Activated B cell treated with CpG ODN at 0.5 μM for 24 hours (primary cell): ENCODE measurements around the gene ZBED1. TPM values are rescaled to one million over a fixed set of nuclear protein-coding genes. Genes with fewer than 3 reads are reported as not detected.

Experiments
- ATAC-seq: fragments of 200-7000 bp; cut with Tn5 transposase; one replicate; pipeline ENCODE4 v1.10.0; 2021; ENCODE audit warnings: low read depth, mild to moderate bottlenecking, moderate library complexity
- CTCF ChIA-PET: fragments of 350-600 bp; sonication (Branson Sonifier 250); formaldehyde crosslinking; loops from one replicate; lab custom pipeline; 2021; ENCODE audit warnings: antibody characterized with exemption; lab: Charles Lee
- POLR2A ChIA-PET: fragments of 350-600 bp; sonication (Branson Sonifier 250); formaldehyde crosslinking; loops from one replicate; lab custom pipeline; 2021; ENCODE audit warnings: antibody characterized with exemption; lab: Charles Lee
- DNase-seq: peaks from one replicate; pipeline ENCODE4 v3.0.0; 2022
- H3K27ac Mint-ChIP-seq: one replicate; pipeline ENCODE4 v1.8.0; 2020; ENCODE audit warnings: mixed read lengths
- H3K27me3 Mint-ChIP-seq: one replicate; pipeline ENCODE4 v1.8.0; 2021; ENCODE audit warnings: mixed read lengths
- H3K36me3 Mint-ChIP-seq: one replicate; pipeline ENCODE4 v1.8.0; 2021; ENCODE audit warnings: low read depth, mixed read lengths
- H3K4me1 Mint-ChIP-seq: one replicate; pipeline ENCODE4 v1.8.0; 2021; ENCODE audit warnings: mixed read lengths
- H3K4me3 Mint-ChIP-seq: one replicate; pipeline ENCODE4 v1.8.0; 2020; ENCODE audit warnings: mild to moderate bottlenecking, mixed read lengths
- H3K9me3 Mint-ChIP-seq: one replicate; pipeline ENCODE4 v1.8.0; 2020; ENCODE audit warnings: mixed read lengths
- intact Hi-C: fragments of 100-400 bp; cut with micrococcal nuclease; formaldehyde crosslinking; loops from one replicate; pipeline ENCODE4 v1.15.1; 2024
- total RNA-seq: library from RNA; stranded (reverse); gene quantifications from 2 replicates; pipeline ENCODE4 v1.2.3, GENCODE V29; 2022
- TF ChIP-seq, protein P1 (sequence below): fragments of 200-600 bp; IDR thresholded peaks from one replicate; pipeline ENCODE4 v1.8.0; 2022; ENCODE audit warnings: antibody characterized with exemption, mild to moderate bottlenecking

ZBED1 gene
- 49.5 and 50.1 TPM in 2 replicates for total RNA-seq

DNA sequence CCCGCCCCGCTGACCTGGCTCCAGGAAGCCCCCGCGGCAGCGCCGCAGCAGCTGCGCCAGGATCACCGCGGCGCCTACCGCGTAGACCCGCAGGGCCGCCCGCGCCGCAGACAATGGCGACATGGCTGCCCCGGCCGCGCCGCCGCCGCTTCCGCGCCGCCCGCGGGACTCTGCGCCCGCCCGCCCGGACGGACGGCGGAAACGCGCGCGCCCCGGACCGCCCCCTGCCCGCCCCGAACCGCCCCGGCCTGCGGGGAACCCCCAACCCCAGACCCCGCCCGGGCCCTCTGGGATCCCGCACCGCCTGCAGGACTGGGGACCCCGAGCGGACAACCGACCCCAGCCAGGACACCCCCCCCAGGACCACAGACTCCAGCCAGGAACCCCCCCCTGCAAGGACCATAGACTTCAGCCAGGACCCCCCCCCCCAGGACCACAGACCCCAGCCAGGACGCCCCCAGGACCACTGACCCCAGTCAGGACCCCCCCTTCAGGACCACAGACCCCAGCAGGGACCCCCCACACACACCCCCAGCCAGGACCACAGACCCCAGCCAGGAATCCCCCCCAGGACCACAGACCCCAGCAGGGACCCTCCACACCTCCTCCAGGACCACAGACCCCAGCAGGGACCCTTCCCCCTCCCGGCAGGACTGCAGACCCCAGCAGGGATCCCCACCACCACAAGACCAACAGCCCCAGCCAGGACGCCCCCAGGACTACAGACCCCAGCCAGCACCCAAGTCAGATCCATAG, at the start of gene ZBED1, which contains the start of gene DHRSX:
TSS of gene ZBED1 (minus strand) at position 174 of the 756 bp plus-strand sequence. CDS start 10,257 bp downstream, outside the sequence.
TSS of gene DHRSX (minus strand) at position 174 of the 756 bp plus-strand sequence. CDS start at position 123, 51 bp downstream.
- POLR2A ChIA-PET: no interaction called here
- Mint-ChIP-seq H3K4me3 (peak within 1 kb of the TSS; percentile 82), H3K36me3 (peaks cover 14% of the 10 kb centered on the region), H3K9me3 (no peaks in the 10 kb centered on the region), H3K27me3 (no peaks in the 10 kb centered on the region), H3K4me1 (peaks cover 31% of the 10 kb centered on the region), H3K27ac (peak within 1 kb of the TSS; percentile 74)
- ATAC-seq (peak; percentile 77), DNase-seq (peak; percentile 63)
- CTCF ChIA-PET: no interaction called here
- TF ChIP-seq, protein P1, sequence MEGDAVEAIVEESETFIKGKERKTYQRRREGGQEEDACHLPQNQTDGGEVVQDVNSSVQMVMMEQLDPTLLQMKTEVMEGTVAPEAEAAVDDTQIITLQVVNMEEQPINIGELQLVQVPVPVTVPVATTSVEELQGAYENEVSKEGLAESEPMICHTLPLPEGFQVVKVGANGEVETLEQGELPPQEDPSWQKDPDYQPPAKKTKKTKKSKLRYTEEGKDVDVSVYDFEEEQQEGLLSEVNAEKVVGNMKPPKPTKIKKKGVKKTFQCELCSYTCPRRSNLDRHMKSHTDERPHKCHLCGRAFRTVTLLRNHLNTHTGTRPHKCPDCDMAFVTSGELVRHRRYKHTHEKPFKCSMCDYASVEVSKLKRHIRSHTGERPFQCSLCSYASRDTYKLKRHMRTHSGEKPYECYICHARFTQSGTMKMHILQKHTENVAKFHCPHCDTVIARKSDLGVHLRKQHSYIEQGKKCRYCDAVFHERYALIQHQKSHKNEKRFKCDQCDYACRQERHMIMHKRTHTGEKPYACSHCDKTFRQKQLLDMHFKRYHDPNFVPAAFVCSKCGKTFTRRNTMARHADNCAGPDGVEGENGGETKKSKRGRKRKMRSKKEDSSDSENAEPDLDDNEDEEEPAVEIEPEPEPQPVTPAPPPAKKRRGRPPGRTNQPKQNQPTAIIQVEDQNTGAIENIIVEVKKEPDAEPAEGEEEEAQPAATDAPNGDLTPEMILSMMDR: no peak
- intact Hi-C loops: loop anchor here (1.0 to 5.0 kb wide), 5 partner anchors 20 to 1049 kb away; partner anchors contain the start of genes ASMTL and CD99

DNA sequence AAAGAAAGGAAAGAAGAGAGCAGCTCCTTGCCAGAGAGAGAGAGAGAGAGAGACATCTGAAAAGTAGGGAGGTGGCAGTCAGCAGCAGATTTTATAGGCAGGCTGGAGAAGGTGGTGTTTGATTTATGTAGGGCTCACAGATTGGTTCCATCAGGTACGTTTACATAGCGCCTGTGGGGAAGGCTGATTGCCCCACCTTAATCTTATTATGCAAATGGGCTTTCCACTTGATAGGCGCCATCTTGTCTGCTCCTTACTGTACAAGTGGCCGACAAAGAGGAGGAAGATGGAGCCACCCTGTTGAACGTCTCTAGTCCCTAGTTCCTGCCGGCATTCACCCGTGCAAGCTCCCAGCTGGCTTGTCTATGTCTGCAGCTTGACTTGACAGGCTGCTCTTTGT, 49.1 kb upstream of the ZBED1 start:
- Mint-ChIP-seq H3K9me3 (peaks cover 5% of the 10 kb centered on the region), H3K27ac (no peak overlapping the region), H3K36me3 (no peaks in the 10 kb centered on the region), H3K4me1 (peaks cover 4% of the 10 kb centered on the region), H3K27me3 (peaks cover 23% of the 10 kb centered on the region), H3K4me3 (no peak overlapping the region)
- TF ChIP-seq, protein P1: no peak
- DNase-seq (no peak), ATAC-seq (no peak)
- intact Hi-C loops: no loop called here
- ChIA-PET POLR2A (no interaction called here), CTCF (no interaction called here)

DNA sequence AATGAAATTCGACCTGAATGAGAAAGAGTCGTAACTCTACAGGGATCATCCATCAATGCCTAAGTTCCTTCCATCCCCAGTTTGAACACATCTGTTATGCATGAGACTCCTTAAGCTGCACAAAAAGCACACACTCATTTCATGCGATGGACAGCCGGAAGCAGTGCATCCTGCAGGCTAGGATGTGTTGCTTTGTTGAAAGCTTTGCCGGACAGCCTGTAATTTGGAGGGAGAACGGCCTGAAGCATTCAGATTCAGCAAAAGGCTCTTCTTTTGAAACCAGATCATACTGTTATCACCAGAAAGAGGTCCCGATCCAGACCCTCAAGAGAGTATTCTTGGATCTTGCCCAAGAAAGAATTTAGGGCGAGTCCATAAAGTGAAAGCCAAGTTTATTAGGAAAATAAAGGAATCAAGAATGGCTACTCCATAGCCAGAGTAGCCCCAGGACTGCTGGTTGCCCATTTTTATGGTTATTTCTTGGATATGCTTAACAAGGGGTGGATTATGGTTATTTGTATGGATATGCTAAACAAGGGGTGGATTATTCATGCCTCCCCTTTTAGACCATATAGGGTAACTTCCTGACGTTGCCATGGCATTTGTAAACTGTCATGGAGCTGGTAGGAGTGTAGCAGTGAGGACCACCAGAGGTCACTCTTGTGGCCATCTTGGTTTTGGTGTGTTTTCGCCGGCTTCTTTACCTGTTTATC, 48.1 kb upstream of the ZBED1 start:
- DNase-seq (no peak), ATAC-seq (no peak)
- H3K27ac Mint-ChIP-seq: no peak overlapping the region
- ChIA-PET POLR2A (no interaction called here), CTCF (no interaction called here)
- peaks cover 20% of the 10 kb centered on the region for H3K27me3 Mint-ChIP-seq
- H3K36me3 Mint-ChIP-seq: no peaks in the 10 kb centered on the region
- H3K4me3 Mint-ChIP-seq: no peak overlapping the region
- TF ChIP-seq, protein P1: no peak
- intact Hi-C loops: no loop called here
- peaks cover 4% of the 10 kb centered on the region for H3K4me1 Mint-ChIP-seq
- peaks cover 2% of the 10 kb centered on the region for H3K9me3 Mint-ChIP-seq

DNA sequence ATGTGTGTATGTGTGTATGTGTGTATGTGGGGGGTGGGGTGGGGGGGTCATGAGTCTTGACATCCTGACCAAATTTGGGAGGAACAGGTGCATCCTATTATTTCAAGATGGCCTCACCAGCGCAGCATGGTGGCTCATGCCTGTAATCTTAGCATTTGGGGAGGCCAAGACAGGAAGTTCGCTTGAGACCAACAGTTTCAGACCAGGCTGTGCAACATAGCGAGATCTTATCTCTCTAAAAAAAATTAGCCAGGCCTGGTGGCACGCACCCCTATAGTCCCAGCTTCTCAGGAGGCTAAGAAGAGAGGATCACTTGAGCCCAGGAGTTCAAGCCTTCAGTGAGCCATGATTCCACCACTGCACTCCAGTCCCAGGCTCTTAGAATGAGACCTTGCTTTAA, 47.0 kb upstream of the ZBED1 start:
- Mint-ChIP-seq H3K4me1 (peaks cover 2% of the 10 kb centered on the region), H3K9me3 (peaks cover 2% of the 10 kb centered on the region), H3K27me3 (peaks cover 23% of the 10 kb centered on the region), H3K36me3 (no peaks in the 10 kb centered on the region), H3K4me3 (no peak overlapping the region), H3K27ac (no peak overlapping the region)
- TF ChIP-seq, protein P1: no peak
- CTCF ChIA-PET: no interaction called here
- intact Hi-C loops: no loop called here
- POLR2A ChIA-PET: no interaction called here
- ATAC-seq: no peak
- DNase-seq: no peak

DNA sequence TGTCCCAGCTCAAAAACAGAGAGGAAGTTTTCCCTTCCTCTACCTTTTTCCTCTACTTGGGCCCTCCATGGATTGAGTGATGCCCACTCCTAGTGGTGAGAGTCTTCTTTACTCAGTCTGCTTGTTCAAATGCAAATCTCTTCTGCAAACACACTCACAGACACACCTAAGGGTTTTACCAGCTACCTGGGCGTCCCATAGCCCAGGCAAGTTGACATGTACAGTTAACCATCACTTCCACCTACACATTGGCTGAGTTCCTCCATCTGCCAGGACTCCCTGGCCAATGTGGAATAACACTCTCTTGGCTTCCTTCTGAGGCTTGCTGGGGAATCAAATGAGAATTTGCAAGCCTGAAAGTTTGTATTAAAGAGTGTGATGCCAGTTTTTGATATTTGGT, 45.7 kb upstream of the ZBED1 start:
- ChIA-PET CTCF (no interaction called here), POLR2A (no interaction called here)
- Mint-ChIP-seq H3K36me3 (no peaks in the 10 kb centered on the region), H3K27ac (no peak overlapping the region), H3K27me3 (peaks cover 22% of the 10 kb centered on the region), H3K4me1 (no peaks in the 10 kb centered on the region), H3K4me3 (no peak overlapping the region), H3K9me3 (peaks cover 2% of the 10 kb centered on the region)
- intact Hi-C loops: no loop called here
- ATAC-seq (no peak), DNase-seq (no peak)
- TF ChIP-seq, protein P1: no peak
